ENCODE measurements around the gene MYH9. TPM values are rescaled to one million over a fixed set of nuclear protein-coding genes. Genes with fewer than 3 reads are reported as not detected.

The MYH9 gene
- total RNA-seq, 1 donor from 2014 or later, result 111 TPM

DNA sequence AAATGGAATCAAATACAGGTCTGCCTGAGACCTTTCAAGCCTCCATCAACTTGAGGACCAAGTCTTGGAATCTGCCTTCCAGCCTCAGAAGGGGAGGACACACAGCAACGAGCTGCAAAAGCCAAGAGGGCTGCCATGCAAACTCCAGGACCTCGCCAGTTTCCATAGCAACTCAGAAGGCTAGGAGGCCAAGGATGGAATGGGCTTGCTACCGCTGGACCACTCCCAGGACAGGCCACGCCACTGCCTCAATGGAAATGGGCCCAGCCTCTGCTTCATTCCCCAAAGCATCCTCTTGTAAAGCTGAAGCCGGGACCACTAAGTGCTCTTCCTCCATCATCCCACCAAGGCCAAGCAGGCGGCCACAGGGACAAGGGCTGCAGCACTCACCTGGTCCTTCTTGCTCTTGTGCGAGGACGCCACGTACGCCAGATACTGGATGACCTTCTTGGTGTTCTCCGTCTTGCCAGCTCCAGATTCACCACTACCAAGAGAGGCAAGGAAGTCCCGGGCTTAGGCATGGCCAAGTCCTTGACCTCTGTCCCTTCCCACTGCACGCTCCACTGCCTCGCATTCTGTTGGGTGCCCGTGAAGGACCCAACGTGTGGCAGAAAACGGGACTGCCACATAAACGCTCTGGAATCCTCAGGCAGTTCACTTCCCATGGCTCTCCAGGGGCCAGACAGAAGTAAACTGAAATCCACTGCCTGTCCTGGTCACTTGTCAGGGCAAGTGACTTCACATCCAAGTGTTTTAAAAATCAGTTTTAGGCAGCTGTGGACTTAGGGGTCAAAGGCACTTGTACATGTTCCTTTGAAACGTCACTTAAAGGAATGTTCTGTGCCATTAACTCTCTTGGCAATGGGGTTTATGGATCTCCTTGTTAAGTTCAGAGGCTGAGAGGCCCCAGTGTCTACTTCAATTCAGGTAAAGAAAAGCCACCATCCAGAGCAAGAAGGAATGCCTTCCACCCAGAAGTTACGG, 61.3 kb downstream of the MYH9 start:
- peak overlapping the region; percentile 92 for H3K27ac ChIP-seq (ENCODE audit: low read depth, low read length)
- peak overlapping the region in 1 of 3 donors; percentile 1 for H3K9ac ChIP-seq (ENCODE audit: low read depth in 1 of 3, low read length in 3 of 3)
- H3K4me3 ChIP-seq (ENCODE audit: low read length in 3 of 3), result peak overlapping the region in 1 of 3 donors; percentile 29
- H3K9me3 ChIP-seq (ENCODE audit: control insufficient read depth in 3 of 3, low read length in 3 of 3), result no peaks in the 10 kb centered on the region
- peaks cover 33 to 47% (median 42%) of the 10 kb centered on the region in 3 donors for H3K36me3 ChIP-seq (ENCODE audit: control insufficient read depth in 3 of 3, insufficient read depth in 3 of 3, low read length in 3 of 3)
- peaks cover 85 to 96% (median 94%) of the 10 kb centered on the region in 3 donors for H3K4me1 ChIP-seq (ENCODE audit: control insufficient read depth in 3 of 3, insufficient read depth in 3 of 3, low read length in 3 of 3)
- H3K27me3 ChIP-seq (ENCODE audit: control insufficient read depth in 3 of 3, insufficient read depth in 3 of 3, low read length in 3 of 3), result no peaks in the 10 kb centered on the region

DNA sequence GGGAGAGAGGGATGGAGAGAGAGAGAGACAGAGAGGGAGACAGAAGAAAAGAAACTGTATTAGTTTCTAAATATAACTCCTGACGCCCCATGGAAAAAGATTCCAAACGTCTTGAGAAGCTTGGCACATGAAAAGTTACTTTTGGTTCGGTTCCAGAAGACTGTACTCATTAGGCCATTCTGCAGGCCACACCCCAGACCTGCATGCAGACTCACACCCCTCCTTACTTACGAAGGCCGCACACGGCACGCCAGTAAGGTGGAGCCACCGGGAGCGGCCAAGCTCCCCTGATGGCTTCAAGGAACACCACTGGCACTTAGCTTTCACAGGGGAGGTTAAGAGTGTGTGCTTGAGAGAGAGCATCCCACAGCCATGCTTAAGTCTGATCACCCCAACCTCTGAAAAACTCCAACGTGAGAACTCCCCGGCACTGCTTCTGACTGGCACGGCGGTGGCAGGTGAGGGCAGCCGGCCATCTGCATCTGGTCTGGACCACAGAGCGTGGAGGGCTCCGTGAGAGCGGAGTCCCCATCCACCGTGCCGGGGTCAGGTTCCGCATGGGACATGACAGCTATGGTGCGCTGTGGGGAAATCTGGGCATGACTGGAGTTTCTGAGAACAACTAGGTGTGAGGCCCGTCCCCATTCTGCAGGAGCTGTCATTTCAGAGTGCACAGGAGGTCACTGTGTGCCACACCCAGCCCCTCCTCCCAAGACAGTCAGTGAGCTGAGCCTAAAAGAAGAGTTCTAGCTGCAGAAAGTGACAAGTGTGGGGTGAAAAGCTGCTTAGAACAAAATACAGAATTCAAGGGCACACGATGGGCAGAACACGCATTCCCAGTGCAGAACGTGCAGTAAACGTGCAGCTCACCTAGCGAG, 62.4 kb downstream of the MYH9 start:
- H3K36me3 ChIP-seq (ENCODE audit: control insufficient read depth in 3 of 3, insufficient read depth in 3 of 3, low read length in 3 of 3), result peaks cover 41 to 51% (median 50%) of the 10 kb centered on the region in 3 donors
- H3K27me3 ChIP-seq (ENCODE audit: control insufficient read depth in 3 of 3, insufficient read depth in 3 of 3, low read length in 3 of 3), result no peaks in the 10 kb centered on the region
- H3K4me3 ChIP-seq (ENCODE audit: low read length in 3 of 3), result peak overlapping the region in 1 of 3 donors; percentile 31
- no peaks in the 10 kb centered on the region for H3K9me3 ChIP-seq (ENCODE audit: control insufficient read depth in 3 of 3, low read length in 3 of 3)
- H3K27ac ChIP-seq (ENCODE audit: low read depth, low read length), result peak overlapping the region; percentile 92
- H3K9ac ChIP-seq (ENCODE audit: low read depth in 1 of 3, low read length in 3 of 3), result peak overlapping the region; percentile 62 to 78 (median 71)
- peaks cover 75 to 86% (median 85%) of the 10 kb centered on the region in 3 donors for H3K4me1 ChIP-seq (ENCODE audit: control insufficient read depth in 3 of 3, insufficient read depth in 3 of 3, low read length in 3 of 3)

DNA sequence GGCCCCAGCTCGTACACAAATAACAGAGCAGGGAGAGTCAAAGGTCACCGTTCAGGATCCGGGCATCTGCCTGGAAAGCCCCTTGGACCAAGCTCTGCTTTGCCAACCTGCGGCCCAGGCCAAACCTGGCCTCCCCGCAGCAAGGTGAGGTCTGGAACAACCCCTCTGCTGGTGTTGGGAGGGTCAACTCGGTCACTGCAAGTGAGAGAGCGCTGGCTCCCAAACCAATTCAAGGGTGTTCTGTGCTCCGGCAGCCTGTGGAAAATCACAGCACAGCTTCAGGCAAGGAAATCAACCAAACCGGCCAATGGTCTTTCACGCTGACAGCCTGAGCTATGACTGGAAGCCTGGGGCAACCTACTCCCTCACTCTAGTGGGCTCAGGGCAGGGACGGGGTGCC, 63.4 kb downstream of the MYH9 start:
- no peaks in the 10 kb centered on the region for H3K9me3 ChIP-seq (ENCODE audit: control insufficient read depth in 3 of 3, low read length in 3 of 3)
- peaks cover 51 to 57% (median 56%) of the 10 kb centered on the region in 3 donors for H3K36me3 ChIP-seq (ENCODE audit: control insufficient read depth in 3 of 3, insufficient read depth in 3 of 3, low read length in 3 of 3)
- H3K9ac ChIP-seq (ENCODE audit: low read depth in 1 of 3, low read length in 3 of 3), result peak overlapping the region; percentile 62 to 78 (median 71)
- H3K4me1 ChIP-seq (ENCODE audit: control insufficient read depth in 3 of 3, insufficient read depth in 3 of 3, low read length in 3 of 3), result peaks cover 65 to 82% (median 82%) of the 10 kb centered on the region in 3 donors
- H3K27me3 ChIP-seq (ENCODE audit: control insufficient read depth in 3 of 3, insufficient read depth in 3 of 3, low read length in 3 of 3), result no peaks in the 10 kb centered on the region
- no peak overlapping the region for H3K4me3 ChIP-seq (ENCODE audit: low read length in 3 of 3)
- peak overlapping the region; percentile 92 for H3K27ac ChIP-seq (ENCODE audit: low read depth, low read length)

DNA sequence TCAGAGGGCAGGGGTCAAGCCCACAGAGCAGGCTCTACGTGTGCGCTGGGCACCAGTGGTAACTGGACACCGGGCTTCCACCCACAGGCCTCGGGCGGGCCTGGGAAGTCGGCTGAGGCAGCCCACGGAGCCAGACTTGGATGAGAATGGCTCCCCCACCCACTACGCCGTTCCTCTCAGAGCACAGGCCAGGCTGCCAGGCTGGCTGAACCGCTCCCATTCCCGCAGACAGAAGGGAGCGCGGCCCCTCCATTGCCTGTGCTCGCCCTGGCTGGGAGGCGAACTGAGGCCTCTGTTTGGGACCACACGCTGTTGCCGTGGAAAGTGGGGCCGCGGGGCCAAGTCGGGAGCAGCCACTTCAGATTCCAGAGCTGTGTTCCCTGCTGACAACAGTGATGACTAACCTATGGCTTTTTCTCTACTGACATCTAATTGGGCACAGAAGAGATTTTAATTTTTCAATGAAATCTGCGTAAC, 63.9 kb downstream of the MYH9 start:
- H3K9ac ChIP-seq (ENCODE audit: low read depth in 1 of 3, low read length in 3 of 3), result peak overlapping the region; percentile 54 to 78 (median 71)
- peak overlapping the region; percentile 92 for H3K27ac ChIP-seq (ENCODE audit: low read depth, low read length)
- H3K4me3 ChIP-seq (ENCODE audit: low read length in 3 of 3), result peak overlapping the region in 1 of 3 donors; percentile 35
- no peaks in the 10 kb centered on the region for H3K9me3 ChIP-seq (ENCODE audit: control insufficient read depth in 3 of 3, low read length in 3 of 3)
- no peaks in the 10 kb centered on the region for H3K27me3 ChIP-seq (ENCODE audit: control insufficient read depth in 3 of 3, insufficient read depth in 3 of 3, low read length in 3 of 3)
- H3K36me3 ChIP-seq (ENCODE audit: control insufficient read depth in 3 of 3, insufficient read depth in 3 of 3, low read length in 3 of 3), result peaks cover 56 to 61% (median 60%) of the 10 kb centered on the region in 3 donors
- peaks cover 60 to 77% (median 77%) of the 10 kb centered on the region in 3 donors for H3K4me1 ChIP-seq (ENCODE audit: control insufficient read depth in 3 of 3, insufficient read depth in 3 of 3, low read length in 3 of 3)

DNA sequence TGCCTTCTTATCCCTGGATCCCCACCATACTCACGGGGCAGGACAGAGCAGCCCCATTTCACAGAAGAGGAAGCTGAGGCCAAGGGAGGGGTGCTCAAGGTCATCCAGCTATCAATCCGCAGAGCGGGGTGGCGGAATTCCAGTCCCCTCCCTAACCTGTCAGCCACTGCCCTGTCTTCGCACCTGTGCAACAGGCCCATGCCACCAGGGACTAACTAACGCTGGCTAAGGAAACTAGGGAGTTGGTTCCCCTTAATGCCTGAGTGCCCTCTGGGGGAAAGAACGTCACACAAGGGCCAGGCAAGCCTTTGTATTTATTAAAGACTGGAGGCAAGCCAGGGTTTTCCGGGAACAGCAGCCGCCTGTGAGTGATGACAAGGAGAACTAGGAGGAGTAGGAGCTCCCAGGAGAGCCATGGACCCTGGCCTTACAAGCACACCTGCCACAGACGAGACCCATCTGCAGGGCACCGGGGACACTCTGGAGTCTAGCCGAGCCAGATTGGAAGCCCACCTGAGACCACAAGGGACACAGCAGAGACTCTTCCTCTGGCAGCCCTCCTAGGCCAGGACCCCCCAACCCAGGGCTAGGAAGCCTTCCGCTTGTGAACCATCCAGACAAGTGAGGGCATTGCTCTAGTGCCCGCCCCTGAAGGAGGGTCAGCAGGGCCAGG, 64.4 kb downstream of the MYH9 start:
- Histone ChIP-seq H3K9ac (ENCODE audit: low read depth in 1 of 3, low read length in 3 of 3) (peak overlapping the region; percentile 54 to 78 (median 71)), H3K27ac (ENCODE audit: low read depth, low read length) (peak overlapping the region; percentile 92), H3K4me1 (ENCODE audit: control insufficient read depth in 3 of 3, insufficient read depth in 3 of 3, low read length in 3 of 3) (peaks cover 56 to 74% (median 74%) of the 10 kb centered on the region in 3 donors), H3K36me3 (ENCODE audit: control insufficient read depth in 3 of 3, insufficient read depth in 3 of 3, low read length in 3 of 3) (peaks cover 60 to 62% (median 61%) of the 10 kb centered on the region in 3 donors), H3K9me3 (ENCODE audit: control insufficient read depth in 3 of 3, low read length in 3 of 3) (no peaks in the 10 kb centered on the region), H3K4me3 (ENCODE audit: low read length in 3 of 3) (peak overlapping the region in 1 of 3 donors; percentile 35), H3K27me3 (ENCODE audit: control insufficient read depth in 3 of 3, insufficient read depth in 3 of 3, low read length in 3 of 3) (no peaks in the 10 kb centered on the region)

DNA sequence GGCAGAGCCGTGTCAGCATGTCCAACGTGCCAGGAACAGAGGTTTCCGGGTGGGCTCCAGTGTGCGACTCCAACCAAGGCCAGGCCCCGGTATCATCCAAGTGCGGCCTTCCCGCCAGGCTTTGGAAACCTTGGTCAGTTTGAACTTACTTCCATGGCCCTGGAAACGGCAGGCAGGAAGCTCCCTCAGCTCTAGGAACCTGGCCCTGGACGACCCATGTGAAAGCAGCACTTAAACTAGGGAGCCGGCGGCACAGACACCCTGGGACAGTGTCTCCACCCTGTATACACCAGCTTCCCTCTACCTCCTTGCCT, 65.2 kb downstream of the MYH9 start:
- Histone ChIP-seq H3K9ac (ENCODE audit: low read depth in 1 of 3, low read length in 3 of 3) (peak overlapping the region in 2 of 3 donors; percentile 54 to 71), H3K4me3 (ENCODE audit: low read length in 3 of 3) (no peak overlapping the region), H3K4me1 (ENCODE audit: control insufficient read depth in 3 of 3, insufficient read depth in 3 of 3, low read length in 3 of 3) (peaks cover 55 to 74% (median 73%) of the 10 kb centered on the region in 3 donors), H3K9me3 (ENCODE audit: control insufficient read depth in 3 of 3, low read length in 3 of 3) (no peaks in the 10 kb centered on the region), H3K27ac (ENCODE audit: low read depth, low read length) (peak overlapping the region; percentile 92), H3K27me3 (ENCODE audit: control insufficient read depth in 3 of 3, insufficient read depth in 3 of 3, low read length in 3 of 3) (no peaks in the 10 kb centered on the region), H3K36me3 (ENCODE audit: control insufficient read depth in 3 of 3, insufficient read depth in 3 of 3, low read length in 3 of 3) (peaks cover 66 to 69% (median 69%) of the 10 kb centered on the region in 3 donors)

DNA sequence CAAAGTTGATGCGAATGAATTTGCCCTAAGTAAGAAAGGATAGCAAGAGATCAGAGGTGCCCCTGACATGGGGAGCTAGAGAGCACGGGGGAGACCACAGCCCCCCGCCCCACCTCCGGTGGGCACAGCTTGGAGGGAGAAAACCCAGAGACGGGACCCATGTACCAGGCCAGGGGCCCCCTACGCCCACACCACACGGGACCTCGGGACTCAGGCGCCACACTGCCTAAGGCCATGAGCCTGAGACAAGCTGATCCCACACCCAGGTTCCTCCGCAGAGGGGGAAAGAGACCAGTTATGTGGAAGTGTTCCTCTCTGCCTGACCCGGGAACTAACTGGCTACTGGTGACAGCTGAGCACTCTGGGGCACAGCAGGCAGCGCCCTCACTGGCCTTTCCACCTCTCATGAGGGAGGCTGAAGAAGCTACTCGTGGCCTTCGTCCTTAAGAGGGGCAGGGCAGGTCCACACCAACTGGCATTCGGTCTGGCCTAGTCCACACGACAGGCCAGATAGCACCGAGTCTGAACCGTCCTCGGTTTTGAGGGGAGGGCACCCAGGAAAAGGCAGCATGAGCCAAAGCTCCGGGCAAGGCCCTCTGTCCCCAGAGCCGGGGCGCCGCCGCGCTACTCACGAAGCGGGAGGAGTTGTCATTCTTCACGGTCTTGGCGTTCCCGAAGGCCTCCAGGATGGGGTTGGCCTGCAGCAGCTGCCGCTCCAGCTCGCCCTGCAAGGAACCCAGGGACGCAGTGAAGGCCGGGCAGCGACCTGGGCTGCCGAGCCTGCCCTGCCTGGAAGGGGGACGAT, 65.8 kb downstream of the MYH9 start:
- H3K27me3 ChIP-seq (ENCODE audit: control insufficient read depth in 3 of 3, insufficient read depth in 3 of 3, low read length in 3 of 3), result no peaks in the 10 kb centered on the region

DNA sequence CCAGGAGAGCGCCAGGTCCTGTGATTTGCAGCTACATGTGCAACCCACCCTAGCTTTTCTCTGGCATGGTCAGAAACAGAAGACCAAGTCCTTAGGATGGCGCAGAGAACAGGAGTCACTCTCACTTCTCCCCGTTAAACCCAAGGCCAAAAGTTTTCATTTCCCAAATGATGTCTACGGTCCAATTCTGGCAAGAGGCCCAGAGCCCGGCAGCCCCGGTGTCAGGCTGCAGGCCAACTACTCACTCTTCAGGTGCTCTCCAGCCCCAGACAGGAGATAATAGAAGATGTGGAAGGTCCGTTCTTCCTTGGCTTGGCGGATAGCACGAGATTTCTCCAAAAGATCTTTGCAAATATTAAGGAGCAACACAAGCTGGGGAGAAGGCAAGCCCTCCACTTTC, 67.2 kb downstream of the MYH9 start:
- peaks cover 42 to 61% (median 58%) of the 10 kb centered on the region in 3 donors for H3K4me1 ChIP-seq (ENCODE audit: control insufficient read depth in 3 of 3, insufficient read depth in 3 of 3, low read length in 3 of 3)

More for the DNA sequence above, 65.8 kb downstream of the MYH9 start:
- Histone ChIP-seq H3K4me1 (ENCODE audit: control insufficient read depth in 3 of 3, insufficient read depth in 3 of 3, low read length in 3 of 3) (peaks cover 55 to 74% (median 72%) of the 10 kb centered on the region in 3 donors), H3K36me3 (ENCODE audit: control insufficient read depth in 3 of 3, insufficient read depth in 3 of 3, low read length in 3 of 3) (peaks cover 65 to 68% (median 66%) of the 10 kb centered on the region in 3 donors), H3K27ac (ENCODE audit: low read depth, low read length) (peak overlapping the region; percentile 92), H3K9ac (ENCODE audit: low read depth in 1 of 3, low read length in 3 of 3) (peak overlapping the region in 1 of 3 donors; percentile 71), H3K4me3 (ENCODE audit: low read length in 3 of 3) (no peak overlapping the region), H3K9me3 (ENCODE audit: control insufficient read depth in 3 of 3, low read length in 3 of 3) (no peaks in the 10 kb centered on the region)

More for the DNA sequence above, 67.2 kb downstream of the MYH9 start:
- H3K27me3 ChIP-seq (ENCODE audit: control insufficient read depth in 3 of 3, insufficient read depth in 3 of 3, low read length in 3 of 3), result no peaks in the 10 kb centered on the region
- peak overlapping the region in 1 of 3 donors; percentile 45 for H3K9ac ChIP-seq (ENCODE audit: low read depth in 1 of 3, low read length in 3 of 3)
- no peaks in the 10 kb centered on the region for H3K9me3 ChIP-seq (ENCODE audit: control insufficient read depth in 3 of 3, low read length in 3 of 3)
- H3K36me3 ChIP-seq (ENCODE audit: control insufficient read depth in 3 of 3, insufficient read depth in 3 of 3, low read length in 3 of 3), result peaks cover 57 to 60% (median 59%) of the 10 kb centered on the region in 3 donors
- H3K27ac ChIP-seq (ENCODE audit: low read depth, low read length), result peak overlapping the region; percentile 75
- no peak overlapping the region for H3K4me3 ChIP-seq (ENCODE audit: low read length in 3 of 3)
